Ovary (tissue), 9 donors: ENCODE measurements around the gene IDI1. TPM values are rescaled to one million over a fixed set of nuclear protein-coding genes. Genes with fewer than 3 reads are reported as not detected.

Experiments
- DNase-seq, 5 donors: peaks; one replicate each; pipeline ENCODE4 v3.0.0-alpha.2; 2019 to 2020
- H3K27ac ChIP-seq, 2 donors: fragments of 200-600 bp; one replicate each; pipeline versions ENCODE4 v1.5.1 to v1.8.0; 2019 to 2022
- H3K27me3 ChIP-seq: fragments of 200-600 bp; one replicate; pipeline ENCODE4 v1.8.0; 2022
- H3K36me3 ChIP-seq: fragments of 200-600 bp; sonication (generic); one replicate; pipeline ENCODE4 v1.5.1; 2019
- H3K4me1 ChIP-seq: one replicate; pipeline ENCODE4 v1.8.1; 2013; ENCODE audit warnings: mild to moderate bottlenecking, moderate library complexity; ENCODE audit not compliant: insufficient read depth
- H3K4me3 ChIP-seq: fragments of 200-600 bp; sonication (generic); one replicate; pipeline ENCODE4 v1.5.1; 2017
- H3K9me3 ChIP-seq, 2 donors: fragments of 200-600 bp in 1 of 2; sonication (generic) in 1 of 2; one replicate each; pipeline versions ENCODE4 v1.5.1 to v1.8.1; 2013 to 2019; ENCODE audit warnings: mild to moderate bottlenecking in 1 of 2, moderate library complexity in 1 of 2
- EP300 ChIP-seq: sonication (generic); formaldehyde crosslinking; IDR thresholded peaks from one replicate; pipeline ENCODE4 v1.6.1; 2017; ENCODE audit warnings: antibody characterized with exemption
- POLR2A ChIP-seq: fragments of 450-650 bp; IDR thresholded peaks from one replicate; pipeline ENCODE4 v1.6.1; 2017; ENCODE audit warnings: antibody characterized with exemption, mild to moderate bottlenecking, moderate library complexity
- WGBS, 3 donors: extraction: QIAGEN DNeasy Blood & Tissue Kit in 1 of 3; methylation state at CpG; one replicate each; pipeline versions ENCODE4 v1.1.5 to v1.1.7; 2013 to 2017; 5-methylcytosine and 5-hydroxymethylcytosine counted together
- intact Hi-C, 4 donors: fragments of 100-400 bp; cut with DNase I; formaldehyde crosslinking; loops; one replicate each; pipeline versions ENCODE4 v1.11.0 to v1.15.1; 2022 to 2023
- polyA plus RNA-seq, 2 donors: library from polyadenylated mRNA; stranded (reverse); fragments of 200-250 nt in 1 of 2; fragments of 350-450 nt in 1 of 2; fragmentation: Illumina TruSeq in 1 of 2; extraction: RNeasy Lipid Tissue Mini Kit (QIAGEN cat#74804) in 1 of 2; gene quantifications; one replicate each; pipeline ENCODE4 v1.2.3, GENCODE V29; 2013 to 2014
- total RNA-seq, 7 donors: library from RNA; depleted of rRNA in 2 of 7; stranded (reverse); fragments of >200 nt in 2 of 7; fragmentation: NEBNext Ultra II Directional in 3 of 7; extraction: Animal tissue kit (Norgen Biotek cat#: 25700) in 3 of 7; gene quantifications; one replicate each; pipeline versions ENCODE4 v1.1.0 to v1.2.4, GENCODE V29; 2016 to 2023
- TF ChIP-seq, protein P1 (sequence below), 3 donors: fragments of 450-650 bp in 2 of 3; fragments of 200-600 bp in 1 of 3; IDR thresholded peaks; one replicate each; pipeline versions ENCODE4 v1.5.1 to v1.8.0; 2016 to 2022; ENCODE audit warnings: antibody characterized with exemption in 3 of 3, mild to moderate bottlenecking in 1 of 3
- donor health status: DM: no; HTN: no; CAD: no; lungs with moderate emphysema.
- donor health status: DM: no; HTN: no; CAD: no.
- donor health status: Bipolar disorder and iron deficiency.
- donor health status: DM: yes; HTN: yes; CAD: no.
- donor health status: DM: no; HTN: no; CAD: no.
- donor health status: DM: yes; HTN: yes; CAD: no.

Gene IDI1
- total and polyA plus RNA-seq, 9 donors, result 17.3 to 99.0 (median 24.4) TPM

GRCh38 chr10:996031-996430 lies 52.9 kb downstream of the IDI1 start:
- H3K4me3 ChIP-seq, result no peak overlapping the region
- no peak for TF ChIP-seq EP300
- TF ChIP-seq, protein P1, sequence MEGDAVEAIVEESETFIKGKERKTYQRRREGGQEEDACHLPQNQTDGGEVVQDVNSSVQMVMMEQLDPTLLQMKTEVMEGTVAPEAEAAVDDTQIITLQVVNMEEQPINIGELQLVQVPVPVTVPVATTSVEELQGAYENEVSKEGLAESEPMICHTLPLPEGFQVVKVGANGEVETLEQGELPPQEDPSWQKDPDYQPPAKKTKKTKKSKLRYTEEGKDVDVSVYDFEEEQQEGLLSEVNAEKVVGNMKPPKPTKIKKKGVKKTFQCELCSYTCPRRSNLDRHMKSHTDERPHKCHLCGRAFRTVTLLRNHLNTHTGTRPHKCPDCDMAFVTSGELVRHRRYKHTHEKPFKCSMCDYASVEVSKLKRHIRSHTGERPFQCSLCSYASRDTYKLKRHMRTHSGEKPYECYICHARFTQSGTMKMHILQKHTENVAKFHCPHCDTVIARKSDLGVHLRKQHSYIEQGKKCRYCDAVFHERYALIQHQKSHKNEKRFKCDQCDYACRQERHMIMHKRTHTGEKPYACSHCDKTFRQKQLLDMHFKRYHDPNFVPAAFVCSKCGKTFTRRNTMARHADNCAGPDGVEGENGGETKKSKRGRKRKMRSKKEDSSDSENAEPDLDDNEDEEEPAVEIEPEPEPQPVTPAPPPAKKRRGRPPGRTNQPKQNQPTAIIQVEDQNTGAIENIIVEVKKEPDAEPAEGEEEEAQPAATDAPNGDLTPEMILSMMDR (IDR thresholded peaks at IDR 0.05), result no peak
- no peak for TF ChIP-seq POLR2A
- no peaks in the 10 kb centered on the region for H3K36me3 ChIP-seq
- H3K27me3 ChIP-seq, result no peaks in the 10 kb centered on the region
- H3K9me3 ChIP-seq, result no peaks in the 10 kb centered on the region
- intact Hi-C loops, result no loop called here
- H3K4me1 ChIP-seq, result no peaks in the 10 kb centered on the region
- DNase-seq, result no peak
- H3K27ac ChIP-seq, result no peak overlapping the region
- 95 to 98% (median 95%) methylated on average over 12 of the region's 12 CpGs for WGBS, 3 donors

GRCh38 chr10:995559-995926 lies 53.4 kb downstream of the IDI1 start:
- Histone ChIP-seq H3K9me3 (no peaks in the 10 kb centered on the region), H3K4me1 (no peaks in the 10 kb centered on the region), H3K27ac (no peak overlapping the region), H3K36me3 (no peaks in the 10 kb centered on the region), H3K4me3 (no peak overlapping the region), H3K27me3 (no peaks in the 10 kb centered on the region)
- no peak for DNase-seq
- intact Hi-C loops, result no loop called here
- TF ChIP-seq, protein P1 (IDR thresholded peaks at IDR 0.05), result no peak
- TF ChIP-seq POLR2A (no peak), EP300 (no peak)
- WGBS, 3 donors, result 91 to 93% (median 92%) methylated on average over 7 of the region's 7 CpGs

GRCh38 chr10:994836-995558 lies 53.9 kb downstream of the IDI1 start:
- H3K27ac ChIP-seq, result no peak overlapping the region
- TF ChIP-seq, protein P1 (IDR thresholded peaks at IDR 0.05), result no peak
- no peaks in the 10 kb centered on the region for H3K9me3 ChIP-seq
- H3K4me1 ChIP-seq, result no peaks in the 10 kb centered on the region
- no peaks in the 10 kb centered on the region for H3K36me3 ChIP-seq
- H3K4me3 ChIP-seq, result no peak overlapping the region
- no peak for DNase-seq
- intact Hi-C loops, result no loop called here
- no peaks in the 10 kb centered on the region for H3K27me3 ChIP-seq
- 91 to 96% (median 92%) methylated on average over 6 of the region's 6 CpGs for WGBS, 3 donors

DNA sequence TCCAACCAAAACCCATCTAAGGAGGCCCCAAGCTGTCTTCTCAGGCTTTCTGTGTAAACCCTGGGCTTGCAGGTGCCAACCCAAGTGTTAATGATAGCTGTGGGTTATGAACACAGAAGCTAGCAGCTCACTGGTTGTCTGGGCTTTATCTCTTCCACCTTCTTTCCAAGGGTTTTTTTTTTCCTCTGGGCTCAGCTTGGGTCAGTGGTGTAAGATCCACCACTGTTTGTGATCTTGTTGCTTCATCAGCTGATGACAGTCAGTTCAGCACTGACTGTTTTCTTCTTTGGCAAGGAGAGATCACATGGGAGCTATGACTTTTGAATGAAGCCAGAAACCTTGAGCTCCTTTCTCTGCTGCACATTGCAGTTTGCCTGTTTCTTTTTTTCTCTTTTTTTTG lies 56.0 kb downstream of the IDI1 start:
- no peaks in the 10 kb centered on the region for H3K36me3 ChIP-seq

More for the DNA sequence above, 56.0 kb downstream of the IDI1 start:
- Histone ChIP-seq H3K9me3 (no peaks in the 10 kb centered on the region), H3K27me3 (no peaks in the 10 kb centered on the region), H3K27ac (no peak overlapping the region), H3K4me3 (no peak overlapping the region), H3K4me1 (peaks cover 8% of the 10 kb centered on the region)
- TF ChIP-seq, protein P1 (IDR thresholded peaks at IDR 0.05), result no peak
- intact Hi-C loops, result no loop called here
- no peak for DNase-seq
